GM10248 (cell line): ENCODE results near the gene RAP1GDS1.

ENCODE experiments used
- CTCF ChIA-PET: fragments of 300-600 bp; sonication (Branson Sonifier 250); formaldehyde crosslinking; extraction: SDS; loops from one replicate; lab custom pipeline; 2021; ENCODE audit warnings: antibody characterized with exemption; lab: Yijun Ruan, JAX
- POLR2A ChIA-PET: fragments of 350-650 bp; sonication (Branson Sonifier 250); formaldehyde crosslinking; extraction: SDS; loops from one replicate; lab custom pipeline; 2020; ENCODE audit warnings: antibody characterized with exemption; lab: Yijun Ruan, JAX
- DNase-seq: peaks from one replicate; pipeline ENCODE4 v3.0.0; 2012; ENCODE audit errors: extremely low spot score
- TF ChIP-seq, protein P1 (sequence below): IDR thresholded peaks from 2 replicates; pipeline ENCODE4 v1.5.1; 2012; ENCODE audit warnings: mild to moderate bottlenecking, low read depth; ENCODE audit errors: extremely low read depth, missing control alignments, control extremely low read depth

Gene RAP1GDS1

DNA sequence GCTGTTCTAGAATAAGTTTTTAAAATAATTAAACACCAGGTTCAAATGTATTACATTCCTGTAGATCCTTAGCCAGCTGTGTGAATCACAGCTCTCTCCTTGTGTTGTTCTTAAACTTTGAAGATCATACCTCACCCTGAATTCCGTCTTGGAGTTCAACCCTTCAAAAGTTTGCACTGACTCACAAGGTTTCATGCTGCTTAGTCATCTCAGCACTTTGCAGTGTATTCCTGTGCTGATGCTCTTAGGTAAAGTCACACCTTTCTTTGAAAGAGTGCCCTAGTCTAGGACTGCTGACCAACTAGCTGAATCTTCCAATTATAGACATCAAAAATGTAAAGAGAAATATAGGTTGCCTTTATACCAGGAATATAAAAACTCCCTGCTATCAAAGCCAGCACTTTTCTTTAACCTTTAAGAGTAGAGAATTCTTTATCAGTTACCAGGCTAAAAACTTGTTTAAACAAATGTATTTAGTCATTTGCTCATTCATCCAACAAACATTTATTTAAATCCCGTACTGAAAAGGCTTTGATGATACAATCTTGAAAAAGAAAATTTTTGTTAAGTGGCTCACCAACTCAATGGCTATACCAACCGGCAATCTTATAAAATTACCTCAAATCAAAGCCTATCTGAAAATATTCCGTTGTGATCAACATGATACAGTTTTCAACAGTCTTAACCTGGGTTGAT lies 169.7 kb downstream of the RAP1GDS1 start:
- no peak for DNase-seq
- ChIA-PET POLR2A (no interaction called here), CTCF (interaction anchor here (1.2 kb wide), 3 partner anchors 9 to 13 kb away, joined by 4 to 6 read pairs (median 5); no protein-coding TSS in a partner anchor)
- TF ChIP-seq, protein P1, sequence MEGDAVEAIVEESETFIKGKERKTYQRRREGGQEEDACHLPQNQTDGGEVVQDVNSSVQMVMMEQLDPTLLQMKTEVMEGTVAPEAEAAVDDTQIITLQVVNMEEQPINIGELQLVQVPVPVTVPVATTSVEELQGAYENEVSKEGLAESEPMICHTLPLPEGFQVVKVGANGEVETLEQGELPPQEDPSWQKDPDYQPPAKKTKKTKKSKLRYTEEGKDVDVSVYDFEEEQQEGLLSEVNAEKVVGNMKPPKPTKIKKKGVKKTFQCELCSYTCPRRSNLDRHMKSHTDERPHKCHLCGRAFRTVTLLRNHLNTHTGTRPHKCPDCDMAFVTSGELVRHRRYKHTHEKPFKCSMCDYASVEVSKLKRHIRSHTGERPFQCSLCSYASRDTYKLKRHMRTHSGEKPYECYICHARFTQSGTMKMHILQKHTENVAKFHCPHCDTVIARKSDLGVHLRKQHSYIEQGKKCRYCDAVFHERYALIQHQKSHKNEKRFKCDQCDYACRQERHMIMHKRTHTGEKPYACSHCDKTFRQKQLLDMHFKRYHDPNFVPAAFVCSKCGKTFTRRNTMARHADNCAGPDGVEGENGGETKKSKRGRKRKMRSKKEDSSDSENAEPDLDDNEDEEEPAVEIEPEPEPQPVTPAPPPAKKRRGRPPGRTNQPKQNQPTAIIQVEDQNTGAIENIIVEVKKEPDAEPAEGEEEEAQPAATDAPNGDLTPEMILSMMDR = no peak

DNA sequence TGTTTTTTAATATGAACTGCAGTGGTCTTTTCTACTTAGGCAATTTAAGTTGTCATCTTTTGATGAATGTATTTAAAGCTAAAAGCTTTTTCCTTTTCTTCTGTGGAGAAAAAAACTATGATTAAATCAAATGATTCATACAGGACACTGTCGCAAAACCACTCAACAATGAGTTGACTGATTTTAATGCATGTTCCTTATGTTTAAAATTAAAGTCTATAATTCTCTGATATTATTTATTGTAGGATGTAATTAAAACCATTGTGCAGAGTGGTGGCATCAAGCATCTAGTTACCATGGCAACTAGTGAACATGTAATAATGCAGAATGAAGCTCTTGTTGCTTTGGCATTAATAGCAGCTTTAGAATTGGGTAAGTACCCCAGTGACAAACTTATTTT lies 172.5 kb downstream of the RAP1GDS1 start:
- CTCF ChIA-PET = interaction anchor here (0.7 to 2.1 kb wide), 3 partner anchors 10 to 18 kb away, joined by 3 to 8 read pairs (median 6); no protein-coding TSS in a partner anchor
- no peak for DNase-seq
- POLR2A ChIA-PET = no interaction called here
- TF ChIP-seq, protein P1 = no peak

DNA sequence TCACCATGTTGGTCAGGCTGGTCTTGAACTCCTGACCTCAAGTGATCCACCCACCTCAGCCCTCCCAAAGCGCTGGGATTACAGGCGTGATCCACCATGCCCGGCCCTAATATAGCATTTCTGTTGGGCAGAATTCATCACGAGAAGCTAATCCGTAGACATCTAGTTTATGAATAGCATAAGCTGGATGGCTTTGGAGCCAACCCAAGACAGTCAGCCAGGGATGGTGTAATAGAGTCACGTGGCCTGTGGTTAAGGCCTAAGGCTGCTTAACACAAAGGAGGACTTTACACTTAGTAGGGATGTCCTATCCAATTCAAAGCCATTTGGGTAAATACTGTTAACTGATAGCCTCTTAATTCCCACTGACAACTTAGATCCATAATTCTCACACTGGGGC lies 173.6 kb downstream of the RAP1GDS1 start:
- CTCF ChIA-PET = no interaction called here
- POLR2A ChIA-PET = no interaction called here
- no peak for DNase-seq
- TF ChIP-seq, protein P1 = no peak

DNA sequence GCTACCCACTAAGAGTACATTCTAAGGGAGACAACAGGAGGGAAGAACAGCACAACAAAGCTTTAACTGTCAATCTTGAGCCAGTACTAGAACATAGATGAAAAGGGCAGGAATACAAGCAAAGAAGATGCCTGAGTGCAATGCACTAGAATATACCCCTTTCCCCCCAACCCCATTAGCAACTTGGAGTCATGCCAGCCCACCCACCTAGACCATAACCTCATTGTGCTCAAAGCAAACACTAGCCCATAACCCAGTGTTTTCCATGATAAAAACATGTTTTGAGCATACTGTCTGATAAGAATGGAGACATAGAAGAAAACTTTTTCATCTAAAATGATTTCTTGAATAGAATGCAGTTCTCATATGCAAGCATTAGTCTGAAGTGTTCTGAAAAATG lies 183.2 kb downstream of the RAP1GDS1 start:
- no peak for DNase-seq
- CTCF ChIA-PET = interaction anchor here (2.3 kb wide), 1 partner anchor 13 kb away, joined by 5 read pairs; no protein-coding TSS in a partner anchor
- TF ChIP-seq, protein P1 = no peak
- POLR2A ChIA-PET = no interaction called here

DNA sequence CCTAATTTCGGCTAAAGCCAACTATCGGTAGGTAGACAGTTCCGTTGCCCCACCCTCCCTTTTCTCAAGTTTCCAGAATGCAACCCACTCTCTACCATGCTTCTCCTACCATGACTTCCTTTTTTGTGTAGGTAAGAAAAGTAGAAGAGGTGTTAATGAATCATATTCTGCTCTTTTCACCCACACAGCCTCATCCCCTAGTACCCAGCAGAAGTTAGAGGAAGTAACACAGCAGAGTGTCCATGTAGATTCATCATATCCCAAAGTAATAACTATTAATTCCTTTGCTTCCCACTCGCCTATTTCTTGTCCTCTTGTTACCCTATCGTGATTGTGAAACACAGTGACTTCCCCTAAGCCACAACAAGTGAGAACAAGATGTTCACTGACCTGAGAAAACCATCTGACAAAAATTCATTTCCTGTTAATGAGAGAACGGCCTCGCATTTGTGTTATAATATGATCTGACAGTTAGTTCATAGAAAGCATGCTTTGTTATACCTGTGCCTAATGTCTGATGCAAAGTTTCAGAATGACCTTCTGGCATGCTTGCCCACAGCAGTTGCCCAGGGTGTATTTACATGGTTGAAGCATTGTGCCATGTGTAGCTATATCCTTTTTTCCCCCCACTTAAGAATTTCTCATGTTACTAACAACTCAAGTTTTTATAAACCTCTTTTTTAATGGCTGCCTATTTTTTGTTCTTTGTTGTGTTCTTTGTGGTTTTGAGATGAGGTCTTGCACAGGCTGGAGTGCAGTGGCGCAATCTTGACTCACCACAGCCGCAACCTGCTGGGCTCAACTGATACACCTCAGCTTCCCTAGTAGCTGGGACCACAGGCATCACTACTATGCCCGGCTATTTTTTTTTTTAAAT lies 185.6 kb downstream of the RAP1GDS1 start:
- peak; percentile 35 for DNase-seq
- TF ChIP-seq, protein P1 = no peak
- POLR2A ChIA-PET = no interaction called here
- CTCF ChIA-PET = interaction anchor here (0.9 to 1.9 kb wide), 4 partner anchors 12 to 49 kb away, joined by 3 to 8 read pairs (median 3); no protein-coding TSS in a partner anchor

DNA sequence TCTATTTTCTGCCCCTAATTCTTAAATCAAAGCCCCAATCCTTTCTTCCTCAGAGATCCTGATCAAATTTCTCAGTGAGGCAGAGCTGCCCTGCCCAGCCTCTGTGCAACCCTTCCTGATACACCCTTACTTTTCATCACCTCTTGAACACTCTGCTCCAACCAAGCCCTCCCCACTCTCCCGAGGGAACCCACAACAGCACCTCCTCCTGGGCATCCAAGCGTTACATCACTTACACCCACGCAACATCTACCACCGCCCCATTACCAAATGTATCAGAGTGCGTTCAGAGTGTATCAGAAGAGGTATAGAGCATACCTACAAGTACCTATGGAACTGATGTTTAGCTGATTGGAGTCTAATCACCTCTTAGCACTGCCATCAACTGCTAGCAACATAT lies 186.5 kb downstream of the RAP1GDS1 start:
- POLR2A ChIA-PET = no interaction called here
- CTCF ChIA-PET = interaction anchor here (1.1 to 1.9 kb wide), 3 partner anchors 11 to 20 kb away, joined by 3 to 8 read pairs (median 3); no protein-coding TSS in a partner anchor

More for the DNA sequence above, 186.5 kb downstream of the RAP1GDS1 start:
- DNase-seq = no peak
- TF ChIP-seq, protein P1 = no peak
